Tibial nerve (tissue), 4 donors: ENCODE data around the gene CPN1. TPM values are rescaled to one million over a fixed set of nuclear protein-coding genes. Genes with fewer than 3 reads are reported as not detected.

Experiments
- DNase-seq, 2 donors: peaks; one replicate each; pipeline ENCODE4 v3.0.0-alpha.2; 2019; ENCODE audit warnings: low spot score in 2 of 2
- H3K27ac ChIP-seq, 4 donors: fragments of 200-600 bp; sonication (generic) in 3 of 4; one replicate each; pipeline ENCODE4 v1.5.1; 2017 to 2019; ENCODE audit warnings: mild to moderate bottlenecking in 1 of 4
- H3K27me3 ChIP-seq, 2 donors: fragments of 200-600 bp; sonication (generic) in 1 of 2; one replicate each; pipeline versions ENCODE4 v1.5.1 to v1.6.0; 2017 to 2019
- H3K36me3 ChIP-seq, 3 donors: fragments of 200-600 bp; sonication (generic); one replicate each; pipeline ENCODE4 v1.5.1; 2018 to 2019
- H3K4me1 ChIP-seq, 4 donors: fragments of 200-600 bp; sonication (generic) in 3 of 4; one replicate each; pipeline ENCODE4 v1.5.1; 2017 to 2019
- H3K4me3 ChIP-seq, 4 donors: fragments of 200-600 bp; sonication (generic) in 3 of 4; one replicate each; pipeline ENCODE4 v1.5.1; 2017 to 2019; ENCODE audit warnings: mild to moderate bottlenecking in 1 of 4, moderate library complexity in 1 of 4
- H3K9me3 ChIP-seq, 4 donors: fragments of 200-600 bp; sonication (generic) in 3 of 4; one replicate each; pipeline ENCODE4 v1.5.1; 2017 to 2019
- EP300 ChIP-seq, 2 donors: sonication (generic); formaldehyde crosslinking; IDR thresholded peaks; one replicate each; pipeline ENCODE4 v1.6.1; 2017; ENCODE audit warnings: antibody characterized with exemption in 2 of 2, mild to moderate bottlenecking in 1 of 2
- POLR2A ChIP-seq, 2 donors: fragments of 450-650 bp; IDR thresholded peaks; one replicate each; pipeline ENCODE4 v1.6.1; 2017; ENCODE audit warnings: antibody characterized with exemption in 2 of 2, mild to moderate bottlenecking in 2 of 2, moderate library complexity in 2 of 2
- WGBS, 2 donors: methylation state at CpG; one replicate each; pipeline ENCODE4 v1.1.5; 2018; 5-methylcytosine and 5-hydroxymethylcytosine counted together
- total RNA-seq, 4 donors: library from RNA; depleted of rRNA; stranded (reverse); fragments of >200 nt; gene quantifications; one replicate each; pipeline ENCODE4 v1.1.0, GENCODE V29; 2016
- TF ChIP-seq, protein P1 (sequence below), 5 experiments: fragments of 200-600 bp in 3 of 5; fragments of 450-650 bp in 2 of 5; sonication (generic) in 3 of 5; IDR thresholded peaks; one replicate each; pipeline ENCODE4 v1.5.1; 2016 to 2019; ENCODE audit warnings: antibody characterized with exemption in 5 of 5, mild to moderate bottlenecking in 3 of 5, moderate library complexity in 2 of 5

CPN1 gene
- total RNA-seq, 4 donors from 2014 or later: not detected

DNA sequence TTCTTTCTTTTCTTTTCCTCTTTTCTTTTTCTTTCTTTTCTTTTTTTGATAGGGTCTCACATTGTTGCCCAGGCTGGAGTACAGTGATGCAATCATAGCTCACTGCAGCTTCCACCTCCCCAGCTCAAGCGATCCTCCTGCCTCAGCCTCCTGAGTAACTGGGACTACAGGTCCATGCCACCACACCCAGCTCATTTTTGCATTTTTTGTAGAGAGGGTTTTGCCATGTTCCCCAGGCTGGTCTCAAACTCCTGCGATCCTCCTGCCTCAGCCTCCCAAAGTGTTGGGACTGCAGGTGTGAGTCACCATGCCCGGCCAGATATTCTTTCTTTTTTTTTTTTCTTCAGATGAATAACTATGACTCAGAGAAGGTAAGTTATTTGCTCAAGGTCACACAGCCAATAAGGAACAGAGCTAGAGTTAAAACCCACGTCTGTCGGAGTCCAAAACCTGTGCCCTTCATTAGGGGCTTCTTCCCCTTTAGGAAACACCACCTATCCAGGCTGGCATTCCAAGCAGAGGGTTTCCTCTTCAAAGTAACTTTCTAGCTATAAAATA, 43.8 kb downstream of the CPN1 start:
- H3K36me3 ChIP-seq: no peaks in the 10 kb centered on the region
- no peak overlapping the region for H3K4me3 ChIP-seq
- no peaks in the 10 kb centered on the region for H3K4me1 ChIP-seq
- no peaks in the 10 kb centered on the region for H3K27me3 ChIP-seq
- H3K27ac ChIP-seq: peak overlapping the region in 1 of 4 donors; percentile 45
- WGBS, 2 donors: 88 to 93% methylated on average over 5 of the region's 5 CpGs
- no peak for DNase-seq
- H3K9me3 ChIP-seq: no peaks in the 10 kb centered on the region
- TF ChIP-seq, protein P1, sequence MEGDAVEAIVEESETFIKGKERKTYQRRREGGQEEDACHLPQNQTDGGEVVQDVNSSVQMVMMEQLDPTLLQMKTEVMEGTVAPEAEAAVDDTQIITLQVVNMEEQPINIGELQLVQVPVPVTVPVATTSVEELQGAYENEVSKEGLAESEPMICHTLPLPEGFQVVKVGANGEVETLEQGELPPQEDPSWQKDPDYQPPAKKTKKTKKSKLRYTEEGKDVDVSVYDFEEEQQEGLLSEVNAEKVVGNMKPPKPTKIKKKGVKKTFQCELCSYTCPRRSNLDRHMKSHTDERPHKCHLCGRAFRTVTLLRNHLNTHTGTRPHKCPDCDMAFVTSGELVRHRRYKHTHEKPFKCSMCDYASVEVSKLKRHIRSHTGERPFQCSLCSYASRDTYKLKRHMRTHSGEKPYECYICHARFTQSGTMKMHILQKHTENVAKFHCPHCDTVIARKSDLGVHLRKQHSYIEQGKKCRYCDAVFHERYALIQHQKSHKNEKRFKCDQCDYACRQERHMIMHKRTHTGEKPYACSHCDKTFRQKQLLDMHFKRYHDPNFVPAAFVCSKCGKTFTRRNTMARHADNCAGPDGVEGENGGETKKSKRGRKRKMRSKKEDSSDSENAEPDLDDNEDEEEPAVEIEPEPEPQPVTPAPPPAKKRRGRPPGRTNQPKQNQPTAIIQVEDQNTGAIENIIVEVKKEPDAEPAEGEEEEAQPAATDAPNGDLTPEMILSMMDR (IDR thresholded peaks at IDR 0.05): no peak
- TF ChIP-seq EP300 (IDR thresholded peaks at IDR 0.05): no peak
- TF ChIP-seq POLR2A (IDR thresholded peaks at IDR 0.05): no peak

DNA sequence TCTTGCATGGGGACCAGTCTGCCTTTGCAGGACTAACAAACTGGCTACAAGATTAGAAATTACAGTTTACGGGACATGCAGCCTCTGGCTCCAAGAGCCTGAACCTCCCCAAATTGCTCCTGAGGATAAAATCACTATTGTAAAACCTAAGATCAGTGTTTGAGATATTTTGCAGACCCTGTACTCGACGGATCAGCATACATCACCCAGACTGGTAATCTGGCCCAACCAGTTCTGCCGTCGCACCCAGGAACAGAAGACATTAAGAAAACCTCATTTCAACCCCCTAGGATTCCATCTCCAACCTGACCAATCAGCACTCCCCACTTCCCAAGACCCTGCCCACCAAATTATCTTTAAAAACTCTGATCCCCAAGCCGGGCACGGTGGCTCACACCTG, 44.8 kb downstream of the CPN1 start:
- no peaks in the 10 kb centered on the region for H3K36me3 ChIP-seq
- TF ChIP-seq, protein P1 (IDR thresholded peaks at IDR 0.05): no peak
- no peak for TF ChIP-seq EP300 (IDR thresholded peaks at IDR 0.05)
- TF ChIP-seq POLR2A (IDR thresholded peaks at IDR 0.05): no peak
- no peaks in the 10 kb centered on the region for H3K4me1 ChIP-seq
- DNase-seq: no peak
- 89 to 93% methylated on average over 7 of the region's 7 CpGs for WGBS, 2 donors
- H3K9me3 ChIP-seq: no peaks in the 10 kb centered on the region
- H3K27ac ChIP-seq: no peak overlapping the region
- H3K4me3 ChIP-seq: no peak overlapping the region
- H3K27me3 ChIP-seq: no peaks in the 10 kb centered on the region

DNA sequence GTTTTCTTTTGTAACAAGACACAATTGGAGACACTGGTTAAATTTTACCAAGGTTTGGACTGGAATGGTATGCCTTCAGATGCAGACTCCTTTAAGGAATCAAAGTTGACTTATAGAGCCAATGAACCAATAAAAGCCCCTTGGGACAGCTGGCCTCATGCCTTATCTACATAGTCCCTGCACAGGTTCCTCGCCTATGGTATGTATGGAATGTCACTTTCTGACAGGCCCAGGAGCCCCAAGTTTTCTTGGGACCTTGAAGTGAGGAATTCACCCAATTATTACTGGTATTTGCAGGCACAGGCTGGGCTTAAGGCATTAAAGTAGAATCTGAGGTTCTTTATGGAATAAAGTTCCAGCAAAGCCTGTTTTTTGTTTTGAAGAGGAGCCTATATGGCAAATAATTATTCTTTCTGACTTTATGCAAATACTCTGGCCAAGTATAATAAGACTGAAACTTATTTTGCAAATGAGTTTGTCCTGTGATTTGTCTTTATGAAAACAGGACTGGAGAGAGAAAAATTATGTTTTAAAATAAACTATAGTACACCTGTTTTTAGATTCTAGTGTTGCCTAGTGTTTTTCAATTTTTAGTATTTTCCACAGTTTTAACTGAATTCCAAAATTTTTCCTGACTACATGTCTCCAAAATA, 47.8 kb downstream of the CPN1 start:
- TF ChIP-seq POLR2A (IDR thresholded peaks at IDR 0.05) (no peak), EP300 (IDR thresholded peaks at IDR 0.05) (no peak)
- TF ChIP-seq, protein P1 (IDR thresholded peaks at IDR 0.05): no peak
- no peak overlapping the region for H3K27ac ChIP-seq
- DNase-seq: no peak
- H3K27me3 ChIP-seq: no peaks in the 10 kb centered on the region
- WGBS, 2 donors: 73 to 76% methylated on average over 1 of the region's 1 CpG
- no peaks in the 10 kb centered on the region for H3K9me3 ChIP-seq
- H3K4me1 ChIP-seq: no peaks in the 10 kb centered on the region
- no peaks in the 10 kb centered on the region for H3K36me3 ChIP-seq
- no peak overlapping the region for H3K4me3 ChIP-seq

DNA sequence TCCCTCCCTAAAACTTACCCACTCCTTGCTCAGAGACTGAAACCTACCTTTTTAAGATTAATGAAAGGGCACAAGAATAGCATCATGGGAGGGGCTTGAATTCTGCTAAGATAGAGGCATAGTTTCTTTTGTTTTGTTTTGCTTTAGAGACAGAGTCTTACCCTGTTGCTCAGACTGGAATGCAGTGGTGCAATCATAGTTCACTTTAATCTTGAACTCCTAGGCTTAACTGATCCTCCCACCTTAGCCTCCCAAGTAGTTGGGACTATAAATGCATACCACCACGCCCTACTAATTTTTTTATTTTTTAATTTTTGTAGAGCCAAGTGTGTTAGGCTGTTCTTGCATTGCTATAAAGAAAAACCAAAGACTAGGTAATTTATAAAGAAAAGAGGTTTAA, 54.3 kb downstream of the CPN1 start:
- no peak for DNase-seq
- peaks cover 0 to 26% (median 2%) of the 10 kb centered on the region in 4 donors for H3K9me3 ChIP-seq
- no peaks in the 10 kb centered on the region for H3K27me3 ChIP-seq
- H3K27ac ChIP-seq: no peak overlapping the region
- H3K36me3 ChIP-seq: no peaks in the 10 kb centered on the region
- TF ChIP-seq POLR2A (IDR thresholded peaks at IDR 0.05) (no peak), EP300 (IDR thresholded peaks at IDR 0.05) (no peak)
- TF ChIP-seq, protein P1 (IDR thresholded peaks at IDR 0.05): no peak
- WGBS, 2 donors: 83 to 94% methylated on average over 1 of the region's 1 CpG
- H3K4me3 ChIP-seq: no peak overlapping the region
- H3K4me1 ChIP-seq: no peaks in the 10 kb centered on the region

DNA sequence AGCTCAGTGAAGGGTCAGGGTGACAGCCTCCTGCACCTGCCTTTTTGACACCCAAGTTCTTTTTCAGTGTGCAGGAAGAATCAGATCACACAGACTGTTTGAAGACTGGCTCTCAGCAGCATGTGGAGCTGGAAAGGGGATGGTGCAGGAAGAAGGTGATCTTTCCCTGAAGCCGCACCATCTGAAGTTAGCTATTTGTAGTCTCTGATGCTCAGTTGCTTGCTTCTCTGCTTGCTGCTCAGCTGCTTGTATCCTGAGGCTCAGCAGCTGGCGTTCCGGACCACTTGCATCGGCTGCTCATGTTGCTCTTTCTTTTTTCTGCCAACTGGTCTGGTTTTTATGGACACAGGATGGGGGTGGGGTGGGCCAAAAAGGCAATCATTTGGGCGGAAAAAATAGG, 56.1 kb downstream of the CPN1 start:
- no peak for DNase-seq
- WGBS, 2 donors: 48 to 61% methylated on average over 5 of the region's 5 CpGs
- Histone ChIP-seq H3K27ac (no peak overlapping the region), H3K4me1 (no peaks in the 10 kb centered on the region), H3K36me3 (no peaks in the 10 kb centered on the region), H3K9me3 (peaks cover 0 to 26% (median 2%) of the 10 kb centered on the region in 4 donors), H3K4me3 (no peak overlapping the region), H3K27me3 (no peaks in the 10 kb centered on the region)
- TF ChIP-seq, protein P1 (IDR thresholded peaks at IDR 0.05): no peak
- no peak for TF ChIP-seq POLR2A (IDR thresholded peaks at IDR 0.05)
- no peak for TF ChIP-seq EP300 (IDR thresholded peaks at IDR 0.05)
